ENCODE results near the gene DOP1B.

The DOP1B gene

DNA sequence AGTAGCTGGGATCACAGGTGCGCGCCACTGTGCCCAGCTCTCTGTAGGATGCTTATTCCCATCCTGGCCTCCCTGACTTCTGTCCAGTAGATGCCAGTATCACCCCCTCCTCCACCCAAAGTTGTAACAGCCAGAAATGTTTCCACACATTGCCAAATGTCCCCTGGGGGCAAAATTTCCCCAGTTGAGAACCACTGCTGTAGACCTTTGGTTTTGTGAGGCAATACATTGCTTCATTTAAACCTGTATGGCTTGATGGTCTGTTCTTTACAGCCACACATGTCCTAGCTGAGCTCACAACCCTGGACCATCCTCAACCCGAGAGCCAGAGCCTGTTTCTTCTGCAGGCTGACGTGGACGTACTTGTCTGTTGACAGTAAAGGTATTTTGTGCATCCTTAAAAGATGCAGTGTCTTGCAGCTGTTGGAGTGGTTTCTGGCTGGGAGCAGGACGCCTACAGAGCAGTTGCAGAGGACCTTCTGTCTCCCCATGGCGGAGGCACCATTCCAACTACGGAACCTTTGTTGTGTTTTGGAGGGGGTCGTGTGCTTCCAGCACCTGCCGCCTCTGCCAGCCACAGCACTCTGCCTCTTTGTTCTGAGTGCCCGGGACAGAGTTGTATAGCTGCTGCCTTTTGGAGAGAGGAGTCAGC lies 26.6 kb downstream of the DOP1B start:
- Histone ChIP-seq H3K27me3 (ENCODE audit: control insufficient read depth, insufficient read depth, low read length) (no peaks in the 10 kb centered on the region), H3K4me1 (ENCODE audit: control insufficient read depth, insufficient read depth, low read length) (no peaks in the 10 kb centered on the region), H3K36me3 (ENCODE audit: control insufficient read depth, insufficient read depth, low read length) (peaks cover 3% of the 10 kb centered on the region), H3K9me3 (ENCODE audit: control insufficient read depth, insufficient read depth, low read length) (no peaks in the 10 kb centered on the region), H3K9ac (ENCODE audit: low read depth, low read length) (no peak overlapping the region), H3K4me3 (ENCODE audit: low read depth, low read length) (no peak overlapping the region)

DNA sequence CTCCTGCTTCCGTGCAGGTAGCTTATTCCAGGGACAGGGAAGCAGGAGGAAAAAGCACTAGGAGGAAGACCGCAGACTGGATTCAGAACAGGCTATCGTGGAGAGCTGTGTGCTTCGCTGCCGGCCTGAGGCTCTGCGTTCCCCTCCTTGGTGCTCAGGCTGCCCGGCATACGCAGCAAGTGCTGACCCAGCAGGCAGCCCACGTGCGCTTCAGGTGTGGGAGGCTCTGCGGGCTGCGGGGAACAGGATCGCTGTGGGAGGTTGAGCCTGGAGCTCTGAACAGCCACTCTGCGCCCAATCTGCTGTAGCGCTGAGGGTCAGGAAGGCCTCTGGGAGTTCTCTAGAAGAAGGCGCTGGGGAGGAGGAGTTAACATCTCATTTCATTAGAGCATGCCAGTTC lies 27.9 kb downstream of the DOP1B start:
- H3K4me3 ChIP-seq (ENCODE audit: low read depth, low read length), result no peak overlapping the region
- H3K4me1 ChIP-seq (ENCODE audit: control insufficient read depth, insufficient read depth, low read length), result no peaks in the 10 kb centered on the region
- peaks cover 3% of the 10 kb centered on the region for H3K36me3 ChIP-seq (ENCODE audit: control insufficient read depth, insufficient read depth, low read length)
- no peak overlapping the region for H3K9ac ChIP-seq (ENCODE audit: low read depth, low read length)
- H3K9me3 ChIP-seq (ENCODE audit: control insufficient read depth, insufficient read depth, low read length), result no peaks in the 10 kb centered on the region
- H3K27me3 ChIP-seq (ENCODE audit: control insufficient read depth, insufficient read depth, low read length), result no peaks in the 10 kb centered on the region

DNA sequence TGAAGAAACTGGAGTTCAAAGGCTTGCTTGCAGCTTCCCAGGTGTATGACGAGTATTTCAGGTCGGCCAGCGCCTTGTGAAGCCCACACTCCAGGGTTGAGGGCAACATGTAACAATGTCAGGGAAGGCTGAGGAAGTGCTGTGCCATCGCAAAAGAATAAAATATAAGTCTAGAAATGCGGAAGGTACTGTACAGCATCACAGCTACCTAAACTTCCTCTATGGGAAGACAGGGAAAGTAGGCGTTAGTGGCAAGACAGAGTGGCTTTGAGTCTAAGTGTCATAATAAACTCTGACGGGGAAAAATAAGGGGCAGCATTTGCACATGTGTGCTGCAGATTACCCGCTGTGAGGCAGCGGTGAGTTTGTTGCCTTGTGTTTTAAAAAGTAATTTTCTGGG lies 28.9 kb downstream of the DOP1B start:
- H3K4me1 ChIP-seq (ENCODE audit: control insufficient read depth, insufficient read depth, low read length), result no peaks in the 10 kb centered on the region
- H3K27me3 ChIP-seq (ENCODE audit: control insufficient read depth, insufficient read depth, low read length), result no peaks in the 10 kb centered on the region

DNA sequence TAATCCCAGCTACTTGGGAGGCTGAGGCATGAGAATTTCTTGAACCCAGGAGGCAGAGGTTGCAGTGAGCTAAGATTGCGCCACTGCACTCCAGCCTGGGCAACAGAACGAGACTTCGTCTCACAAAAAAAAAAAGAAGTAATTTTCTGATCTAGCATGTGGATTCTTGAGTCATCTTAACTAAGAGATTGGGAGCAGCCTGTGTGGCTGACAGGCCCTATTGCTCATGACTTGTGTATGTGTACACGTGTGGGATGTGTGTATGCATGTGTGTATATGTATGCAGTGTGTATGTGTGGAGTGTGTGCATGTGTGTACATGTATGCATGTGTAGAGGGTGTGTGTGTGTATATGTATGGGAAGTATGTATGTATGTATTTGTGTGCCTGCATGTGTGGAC lies 29.5 kb downstream of the DOP1B start:
- Histone ChIP-seq H3K4me3 (ENCODE audit: low read depth, low read length) (no peak overlapping the region), H3K27me3 (ENCODE audit: control insufficient read depth, insufficient read depth, low read length) (no peaks in the 10 kb centered on the region), H3K36me3 (ENCODE audit: control insufficient read depth, insufficient read depth, low read length) (peaks cover 3% of the 10 kb centered on the region), H3K4me1 (ENCODE audit: control insufficient read depth, insufficient read depth, low read length) (no peaks in the 10 kb centered on the region), H3K9ac (ENCODE audit: low read depth, low read length) (no peak overlapping the region), H3K9me3 (ENCODE audit: control insufficient read depth, insufficient read depth, low read length) (no peaks in the 10 kb centered on the region)

More for the DNA sequence above, 28.9 kb downstream of the DOP1B start:
- Histone ChIP-seq H3K4me3 (ENCODE audit: low read depth, low read length) (no peak overlapping the region), H3K9ac (ENCODE audit: low read depth, low read length) (no peak overlapping the region), H3K9me3 (ENCODE audit: control insufficient read depth, insufficient read depth, low read length) (no peaks in the 10 kb centered on the region), H3K36me3 (ENCODE audit: control insufficient read depth, insufficient read depth, low read length) (peaks cover 3% of the 10 kb centered on the region)

DNA sequence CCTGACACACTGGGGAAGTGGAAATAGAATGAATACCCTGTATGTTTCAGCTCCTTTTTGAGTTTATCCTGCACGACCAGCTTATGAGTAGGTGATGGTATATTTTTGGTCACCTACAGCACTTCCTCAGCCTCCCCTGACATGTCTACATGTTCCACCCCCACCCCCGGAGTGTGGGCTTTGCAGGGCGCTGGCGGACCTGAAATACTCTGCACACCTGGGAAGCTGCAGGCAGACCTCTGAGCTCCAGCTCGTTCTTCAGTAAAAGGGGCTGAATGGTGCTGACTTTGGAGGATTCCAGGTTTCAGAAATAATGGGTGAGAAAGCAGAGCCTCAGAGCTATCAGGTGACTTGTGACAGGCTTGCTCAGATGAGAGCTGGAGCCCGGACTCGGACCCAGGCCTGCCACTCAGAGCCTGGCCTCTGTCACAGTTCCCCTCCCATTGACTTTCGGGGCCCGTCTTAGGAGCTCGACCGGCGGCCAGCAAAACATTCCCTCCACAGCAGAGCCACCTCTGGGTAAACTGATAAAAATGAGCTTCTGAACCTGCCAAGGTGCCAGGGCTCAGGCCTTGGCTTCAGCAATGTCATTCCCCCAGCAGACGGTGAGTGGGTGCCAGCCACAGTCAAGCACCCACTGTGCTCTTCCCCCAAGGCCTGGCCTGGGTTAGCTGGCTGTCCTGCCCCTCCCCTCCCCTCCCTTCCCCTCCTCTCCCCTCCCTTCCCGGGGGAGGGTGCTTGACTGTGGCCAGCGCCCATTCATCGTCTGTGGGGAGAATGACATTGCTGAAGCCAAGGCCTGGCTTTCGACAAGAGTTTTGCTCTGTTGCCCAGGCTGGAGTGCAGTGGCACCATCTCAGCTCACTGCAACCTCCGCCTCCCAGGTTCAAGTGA lies 30.1 kb downstream of the DOP1B start:
- H3K4me3 ChIP-seq (ENCODE audit: low read depth, low read length), result no peak overlapping the region
- H3K36me3 ChIP-seq (ENCODE audit: control insufficient read depth, insufficient read depth, low read length), result peaks cover 3% of the 10 kb centered on the region
- no peaks in the 10 kb centered on the region for H3K9me3 ChIP-seq (ENCODE audit: control insufficient read depth, insufficient read depth, low read length)
- H3K27me3 ChIP-seq (ENCODE audit: control insufficient read depth, insufficient read depth, low read length), result no peaks in the 10 kb centered on the region
- H3K9ac ChIP-seq (ENCODE audit: low read depth, low read length), result no peak overlapping the region
- H3K4me1 ChIP-seq (ENCODE audit: control insufficient read depth, insufficient read depth, low read length), result no peaks in the 10 kb centered on the region

DNA sequence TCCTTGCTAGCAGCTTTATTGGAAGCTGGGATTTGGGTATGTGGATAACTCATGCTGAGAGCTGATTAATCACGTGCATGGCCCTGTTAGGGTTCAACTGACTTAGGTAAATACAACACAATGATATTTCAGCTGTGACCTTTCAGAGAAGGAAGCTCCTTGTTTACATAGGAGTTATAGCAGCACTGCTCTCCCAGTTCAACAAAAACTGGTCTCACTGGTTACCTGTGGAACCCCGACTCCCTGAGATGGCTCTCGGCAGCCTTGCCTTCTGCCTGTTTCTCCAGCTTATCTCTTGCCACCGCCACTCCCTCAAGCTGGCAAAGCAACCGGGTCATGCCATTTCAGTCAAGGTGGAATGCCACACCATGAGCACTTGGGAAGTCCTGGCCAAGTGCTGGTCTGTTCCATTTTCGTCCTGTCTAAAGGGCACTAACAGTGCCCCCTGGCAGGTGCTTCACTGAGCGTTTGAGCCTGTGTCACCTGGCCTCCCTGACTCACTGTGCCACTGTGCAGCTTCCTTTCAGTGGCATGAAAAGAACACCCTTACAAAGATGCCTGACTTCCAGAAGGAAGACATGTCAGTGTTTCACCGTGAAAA lies 31.6 kb downstream of the DOP1B start:
- Histone ChIP-seq H3K36me3 (ENCODE audit: control insufficient read depth, insufficient read depth, low read length) (peaks cover 3% of the 10 kb centered on the region), H3K4me1 (ENCODE audit: control insufficient read depth, insufficient read depth, low read length) (no peaks in the 10 kb centered on the region), H3K9ac (ENCODE audit: low read depth, low read length) (no peak overlapping the region), H3K27me3 (ENCODE audit: control insufficient read depth, insufficient read depth, low read length) (no peaks in the 10 kb centered on the region), H3K9me3 (ENCODE audit: control insufficient read depth, insufficient read depth, low read length) (no peaks in the 10 kb centered on the region), H3K4me3 (ENCODE audit: low read depth, low read length) (no peak overlapping the region)

DNA sequence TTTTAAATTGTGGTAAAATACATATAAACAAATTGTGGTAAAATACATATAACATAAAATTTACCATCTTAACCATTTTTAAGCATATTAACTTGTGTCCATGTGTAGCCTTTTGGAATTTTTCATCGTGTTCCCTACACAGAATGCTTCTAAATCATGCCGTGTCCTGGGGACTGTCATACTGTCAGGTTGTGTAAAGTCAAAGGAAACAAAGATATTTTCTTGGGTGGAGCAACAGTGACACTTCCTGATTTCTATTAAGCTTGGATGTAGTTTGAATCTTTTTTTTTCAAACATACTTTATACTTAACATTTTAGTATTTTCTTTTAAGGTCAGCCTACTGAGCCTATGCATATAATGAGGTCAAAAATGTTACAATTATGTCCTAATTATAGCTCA lies 32.3 kb downstream of the DOP1B start:
- Histone ChIP-seq H3K27me3 (ENCODE audit: control insufficient read depth, insufficient read depth, low read length) (no peaks in the 10 kb centered on the region), H3K4me3 (ENCODE audit: low read depth, low read length) (no peak overlapping the region), H3K36me3 (ENCODE audit: control insufficient read depth, insufficient read depth, low read length) (no peaks in the 10 kb centered on the region), H3K9ac (ENCODE audit: low read depth, low read length) (no peak overlapping the region), H3K4me1 (ENCODE audit: control insufficient read depth, insufficient read depth, low read length) (no peaks in the 10 kb centered on the region), H3K9me3 (ENCODE audit: control insufficient read depth, insufficient read depth, low read length) (no peaks in the 10 kb centered on the region)

DNA sequence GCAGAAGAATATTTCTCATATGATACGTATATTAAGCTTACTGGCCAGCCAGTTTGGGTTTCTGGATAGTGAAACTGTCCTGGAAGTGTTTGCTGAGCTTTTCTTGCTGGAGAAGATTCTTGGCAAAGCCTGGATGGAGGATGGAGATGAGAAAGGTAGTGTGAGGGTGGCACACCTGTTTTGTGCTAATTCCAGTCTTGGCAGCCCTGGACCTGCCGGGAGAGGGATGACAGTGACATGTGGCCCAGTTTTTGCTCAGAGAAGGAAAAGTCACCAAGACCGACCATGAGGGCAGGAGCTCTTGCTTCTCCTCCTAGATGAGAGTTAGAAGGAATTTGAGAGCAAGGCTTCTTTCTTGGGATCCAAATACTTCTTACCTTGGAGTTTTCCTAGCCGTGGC lies 34.1 kb downstream of the DOP1B start:
- H3K4me1 ChIP-seq (ENCODE audit: control insufficient read depth, insufficient read depth, low read length), result no peaks in the 10 kb centered on the region

DNA sequence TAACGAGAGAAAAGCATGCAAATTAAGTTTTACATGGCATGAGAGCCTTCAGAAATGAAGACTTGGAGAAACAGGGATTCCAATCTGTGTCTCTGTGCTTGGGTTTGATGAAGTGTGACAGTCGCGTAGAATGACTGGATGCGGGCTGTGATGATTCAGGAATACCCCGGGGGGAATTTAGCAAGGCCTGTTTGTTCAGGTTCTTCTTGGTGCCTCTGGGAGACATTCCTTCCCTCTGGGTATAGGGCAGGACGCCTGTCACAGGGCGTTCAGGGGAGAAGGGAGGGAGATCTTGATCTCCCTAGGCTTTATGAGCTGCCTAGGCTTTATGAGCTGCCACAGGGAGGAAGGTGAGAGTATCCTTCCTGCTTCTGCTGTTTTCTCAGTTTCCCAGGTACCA lies 36.6 kb downstream of the DOP1B start:
- no peaks in the 10 kb centered on the region for H3K36me3 ChIP-seq (ENCODE audit: control insufficient read depth, insufficient read depth, low read length)
- H3K9me3 ChIP-seq (ENCODE audit: control insufficient read depth, insufficient read depth, low read length), result no peaks in the 10 kb centered on the region
- no peaks in the 10 kb centered on the region for H3K4me1 ChIP-seq (ENCODE audit: control insufficient read depth, insufficient read depth, low read length)
- no peak overlapping the region for H3K4me3 ChIP-seq (ENCODE audit: low read depth, low read length)
- no peaks in the 10 kb centered on the region for H3K27me3 ChIP-seq (ENCODE audit: control insufficient read depth, insufficient read depth, low read length)
- H3K9ac ChIP-seq (ENCODE audit: low read depth, low read length), result no peak overlapping the region

More for the DNA sequence above, 34.1 kb downstream of the DOP1B start:
- Histone ChIP-seq H3K4me3 (ENCODE audit: low read depth, low read length) (no peak overlapping the region), H3K9ac (ENCODE audit: low read depth, low read length) (no peak overlapping the region), H3K27me3 (ENCODE audit: control insufficient read depth, insufficient read depth, low read length) (no peaks in the 10 kb centered on the region), H3K9me3 (ENCODE audit: control insufficient read depth, insufficient read depth, low read length) (no peaks in the 10 kb centered on the region), H3K36me3 (ENCODE audit: control insufficient read depth, insufficient read depth, low read length) (no peaks in the 10 kb centered on the region)

DNA sequence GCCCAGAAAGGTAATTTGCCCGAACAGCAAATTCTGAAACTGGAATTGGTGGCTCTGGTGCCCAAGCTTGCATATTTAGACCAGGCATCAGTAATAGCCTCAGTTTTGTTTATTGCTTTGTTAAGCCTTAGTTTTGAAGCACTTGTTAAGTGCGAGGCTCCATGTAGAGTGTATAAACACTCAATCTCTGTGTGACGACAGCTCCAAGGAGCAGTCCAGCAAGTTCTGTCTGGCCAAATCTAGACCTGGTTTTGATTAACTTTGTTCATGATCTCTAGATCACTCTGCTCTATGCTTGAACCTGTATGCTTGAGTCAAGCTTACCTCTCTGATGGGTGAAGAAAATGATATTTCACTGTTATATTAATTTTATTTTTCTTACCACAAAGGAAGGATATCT lies 37.4 kb downstream of the DOP1B start:
- Histone ChIP-seq H3K9ac (ENCODE audit: low read depth, low read length) (peak overlapping the region; percentile 32), H3K4me1 (ENCODE audit: control insufficient read depth, insufficient read depth, low read length) (no peaks in the 10 kb centered on the region), H3K27me3 (ENCODE audit: control insufficient read depth, insufficient read depth, low read length) (no peaks in the 10 kb centered on the region), H3K4me3 (ENCODE audit: low read depth, low read length) (no peak overlapping the region), H3K36me3 (ENCODE audit: control insufficient read depth, insufficient read depth, low read length) (no peaks in the 10 kb centered on the region), H3K9me3 (ENCODE audit: control insufficient read depth, insufficient read depth, low read length) (no peaks in the 10 kb centered on the region)

DNA sequence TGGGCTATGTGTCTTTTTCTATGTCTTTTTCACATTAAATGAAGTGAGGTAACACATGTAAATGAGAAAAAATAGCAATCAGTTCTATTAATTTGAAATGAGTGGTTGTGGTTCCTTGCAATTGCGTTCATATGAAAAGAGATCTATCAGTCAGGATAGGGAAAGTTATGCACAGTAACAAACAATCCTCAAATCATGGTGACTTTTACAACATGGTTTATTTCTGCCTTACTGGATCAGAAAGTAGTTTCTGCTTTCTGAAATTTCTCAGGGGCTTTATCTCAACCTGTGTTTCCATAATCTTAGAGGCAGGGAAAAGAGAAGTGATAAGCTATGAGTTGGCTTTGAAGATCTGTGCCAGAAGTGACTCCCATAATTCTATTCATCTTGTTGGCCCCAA lies 39.0 kb downstream of the DOP1B start:
- H3K4me3 ChIP-seq (ENCODE audit: low read depth, low read length), result no peak overlapping the region
- H3K9me3 ChIP-seq (ENCODE audit: control insufficient read depth, insufficient read depth, low read length), result no peaks in the 10 kb centered on the region
- H3K27me3 ChIP-seq (ENCODE audit: control insufficient read depth, insufficient read depth, low read length), result no peaks in the 10 kb centered on the region
- no peaks in the 10 kb centered on the region for H3K36me3 ChIP-seq (ENCODE audit: control insufficient read depth, insufficient read depth, low read length)
- no peaks in the 10 kb centered on the region for H3K4me1 ChIP-seq (ENCODE audit: control insufficient read depth, insufficient read depth, low read length)
- no peak overlapping the region for H3K9ac ChIP-seq (ENCODE audit: low read depth, low read length)

DNA sequence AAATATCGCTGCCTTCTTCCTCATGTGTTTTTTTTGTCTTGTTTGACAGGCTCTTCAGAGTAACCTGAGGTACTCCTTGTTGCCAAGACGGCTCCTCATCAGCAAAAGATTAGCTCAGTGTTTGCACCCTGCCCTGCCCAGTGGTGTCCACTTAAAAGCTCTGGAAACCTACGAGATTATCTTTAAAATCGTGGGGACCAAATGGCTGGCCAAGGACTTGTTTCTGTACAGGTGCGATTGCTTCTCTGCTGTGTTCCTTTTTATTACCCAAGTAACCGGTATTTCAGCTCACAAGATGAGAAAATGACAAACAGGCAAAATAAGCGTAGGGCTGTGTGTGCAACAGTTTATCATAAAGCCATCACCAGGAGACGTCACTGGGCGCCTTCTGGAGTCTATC lies 42.4 kb downstream of the DOP1B start:
- H3K36me3 ChIP-seq (ENCODE audit: control insufficient read depth, insufficient read depth, low read length), result no peaks in the 10 kb centered on the region
- no peaks in the 10 kb centered on the region for H3K27me3 ChIP-seq (ENCODE audit: control insufficient read depth, insufficient read depth, low read length)
- no peaks in the 10 kb centered on the region for H3K9me3 ChIP-seq (ENCODE audit: control insufficient read depth, insufficient read depth, low read length)
- no peak overlapping the region for H3K9ac ChIP-seq (ENCODE audit: low read depth, low read length)
- no peak overlapping the region for H3K4me3 ChIP-seq (ENCODE audit: low read depth, low read length)
- H3K4me1 ChIP-seq (ENCODE audit: control insufficient read depth, insufficient read depth, low read length), result no peaks in the 10 kb centered on the region
